GM18909 (cell line): Measurements from ENCODE around the gene TALDO1.
A peak's percentile ranks its signal among the peaks of the same experiment; 100 is the strongest.

ENCODE experiments used
- ATAC-seq: cut with Tn5 transposase; IDR thresholded peaks from one replicate; pipeline ENCODE4 v1.9.1; 2021; ENCODE audit warnings: mild to moderate bottlenecking; ENCODE audit not compliant: unreplicated experiment, poor library complexity

The TALDO1 gene

GRCh38 chr11:765025-765801 lies 17.9 kb downstream of the TALDO1 start:
- ATAC-seq: no peak

GRCh38 chr11:765802-766091 lies 18.5 kb downstream of the TALDO1 start:
- no peak for ATAC-seq

- ATAC-seq: no peak
Observed at GRCh38 chr11:766106-766935, 19.1 kb downstream of the TALDO1 start.

- no peak for ATAC-seq
Observed at GRCh38 chr11:766936-767210, 19.6 kb downstream of the TALDO1 start.

GRCh38 chr11:767238-767637 lies 20.0 kb downstream of the TALDO1 start:
- ATAC-seq: no peak

GRCh38 chr11:769887-770641 lies 22.8 kb downstream of the TALDO1 start:
- no peak for ATAC-seq

GRCh38 chr11:770642-771616 lies 23.7 kb downstream of the TALDO1 start:
- no peak for ATAC-seq

GRCh38 chr11:771617-772204 lies 24.4 kb downstream of the TALDO1 start:
- no peak for ATAC-seq

- ATAC-seq: no peak
Observed at GRCh38 chr11:772429-773390, 25.4 kb downstream of the TALDO1 start.

GRCh38 chr11:773425-773824 lies 26.2 kb downstream of the TALDO1 start:
- no peak for ATAC-seq

- no peak for ATAC-seq
Observed at GRCh38 chr11:773830-774229, 26.6 kb downstream of the TALDO1 start.

GRCh38 chr11:774873-775592 lies 27.8 kb downstream of the TALDO1 start:
- no peak for ATAC-seq

GRCh38 chr11:776263-776560 lies 28.9 kb downstream of the TALDO1 start:
- ATAC-seq: no peak

GRCh38 chr11:776561-777287 lies 29.5 kb downstream of the TALDO1 start:
- peak; percentile 35 for ATAC-seq

GRCh38 chr11:777288-778255 lies 30.3 kb downstream of the TALDO1 start, which contains the start of gene GATD1:
TSS of gene GATD1 (minus strand) at chr11:777487. CDS start at chr11:777462, 25 bp downstream.
- peak; percentile 82 for ATAC-seq
